Hepatocyte (in vitro differentiated cells): ENCODE results near the gene GPC5. TPM values are rescaled to one million over a fixed set of nuclear protein-coding genes. Genes with fewer than 3 reads are reported as not detected.

Source experiments
- DNase-seq: peaks from one replicate; pipeline ENCODE4 v3.0.0-alpha.2; 2016; ENCODE audit warnings: low spot score
- H2AFZ ChIP-seq: fragments of 200-600 bp; sonication (generic); 2 replicates; pipeline ENCODE4 v1.6.0; 2016; ENCODE audit warnings: antibody characterized with exemption, mild to moderate bottlenecking
- H3K27ac ChIP-seq: fragments of 200-600 bp; sonication (generic); 2 replicates; pipeline ENCODE4 v1.5.1; 2016; ENCODE audit warnings: mild to moderate bottlenecking
- H3K27me3 ChIP-seq: fragments of 200-600 bp; sonication (generic); 2 replicates; pipeline ENCODE4 v1.6.1; 2016
- H3K36me3 ChIP-seq: fragments of 200-600 bp; sonication (generic); replicated peaks from 2 replicates; pipeline ENCODE4 v1.5.1; 2016; ENCODE audit warnings: low read depth; ENCODE audit not compliant: insufficient read depth
- H3K4me1 ChIP-seq: fragments of 200-600 bp; sonication (generic); 2 replicates; pipeline ENCODE4 v1.5.1; 2016; ENCODE audit warnings: mild to moderate bottlenecking, moderate library complexity; ENCODE audit not compliant: insufficient read depth
- H3K4me2 ChIP-seq: fragments of 200-600 bp; sonication (generic); 2 replicates; pipeline ENCODE4 v1.6.0; 2016
- H3K4me3 ChIP-seq: fragments of 200-600 bp; sonication (generic); 2 replicates; pipeline ENCODE4 v1.5.1; 2016; ENCODE audit warnings: mild to moderate bottlenecking
- H3K79me2 ChIP-seq: fragments of 200-600 bp; sonication (generic); 2 replicates; pipeline ENCODE4 v1.6.0; 2017; ENCODE audit warnings: mild to moderate bottlenecking
- H3K9me2 ChIP-seq: fragments of 200-600 bp; sonication (generic); replicated peaks from 2 replicates; pipeline ENCODE4 v1.6.0; 2017; ENCODE audit warnings: mild to moderate bottlenecking; ENCODE audit not compliant: insufficient read depth
- H3K9me3 ChIP-seq: fragments of 200-600 bp; sonication (generic); 2 replicates; pipeline ENCODE4 v1.5.1; 2016; ENCODE audit warnings: low read depth, mild to moderate bottlenecking
- H4K20me1 ChIP-seq: fragments of 200-600 bp; sonication (generic); 2 replicates; pipeline ENCODE4 v1.6.0; 2016; ENCODE audit warnings: mild to moderate bottlenecking; ENCODE audit not compliant: insufficient read depth, poor library complexity, severe bottlenecking
- EZH2 ChIP-seq: fragments of 200-600 bp; sonication (generic); IDR thresholded peaks from 2 replicates; pipeline ENCODE4 v1.6.1; 2016; ENCODE audit warnings: antibody characterized with exemption, mild to moderate bottlenecking, borderline replicate concordance
- EZH2phosphoT487 ChIP-seq: fragments of 200-600 bp; sonication (generic); IDR thresholded peaks from one replicate; pipeline ENCODE4 v1.6.1; 2018; ENCODE audit warnings: antibody characterized with exemption, mild to moderate bottlenecking, low read depth, moderate library complexity; ENCODE audit not compliant: unreplicated experiment, severe bottlenecking
- WGBS: methylation state at CpG from one replicate; pipeline ENCODE4 v1.1.6; 2016; ENCODE audit warnings: low lambda C conversion rate; ENCODE audit errors: missing lambda C conversion rate; 5-methylcytosine and 5-hydroxymethylcytosine counted together
- polyA plus RNA-seq: library from polyadenylated mRNA; unstranded; fragments of >200 nt; fragmentation: Nextera tagmentation; extraction: Ambion mirVana; gene quantifications from 2 replicates; pipeline ENCODE4 v1.2.1, GENCODE V29; 2016
- total RNA-seq: library from RNA; depleted of rRNA; stranded (reverse); fragments of >200 nt; gene quantifications from 2 replicates; pipeline ENCODE4 v1.2.3, GENCODE V29; 2014
- TF ChIP-seq, protein P1 (sequence below): fragments of 200-600 bp; sonication (generic); IDR thresholded peaks from 2 replicates; pipeline ENCODE4 v1.5.1; 2016; ENCODE audit warnings: antibody characterized with exemption, mild to moderate bottlenecking; ENCODE audit not compliant: poor library complexity

The GPC5 gene
- total and polyA plus RNA-seq, 2 experiments from 2014 or later, result 3.9 to 5.4 TPM

DNA sequence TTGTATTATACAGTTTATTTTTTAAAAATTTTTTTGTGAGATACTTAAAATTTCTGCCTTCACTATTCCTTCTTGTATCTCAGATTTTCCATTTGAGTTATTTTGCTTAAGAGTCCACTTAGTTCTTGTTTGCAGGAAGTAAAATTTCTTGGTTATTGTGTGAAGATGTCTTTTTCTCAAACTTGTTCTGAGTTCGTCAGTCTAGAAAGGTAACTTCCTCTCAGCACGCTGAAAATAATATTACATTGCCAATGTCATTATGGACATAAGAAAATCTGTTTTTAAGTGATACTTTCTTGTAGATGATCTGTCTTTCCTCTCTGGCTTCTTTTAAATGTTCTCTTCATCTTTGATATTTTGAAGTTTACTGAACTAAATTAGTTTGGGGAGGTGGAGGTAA is 1096.5 kb downstream of the GPC5 start:
- no peak overlapping the region for H2AFZ ChIP-seq
- no peak for TF ChIP-seq EZH2
- TF ChIP-seq, protein P1, sequence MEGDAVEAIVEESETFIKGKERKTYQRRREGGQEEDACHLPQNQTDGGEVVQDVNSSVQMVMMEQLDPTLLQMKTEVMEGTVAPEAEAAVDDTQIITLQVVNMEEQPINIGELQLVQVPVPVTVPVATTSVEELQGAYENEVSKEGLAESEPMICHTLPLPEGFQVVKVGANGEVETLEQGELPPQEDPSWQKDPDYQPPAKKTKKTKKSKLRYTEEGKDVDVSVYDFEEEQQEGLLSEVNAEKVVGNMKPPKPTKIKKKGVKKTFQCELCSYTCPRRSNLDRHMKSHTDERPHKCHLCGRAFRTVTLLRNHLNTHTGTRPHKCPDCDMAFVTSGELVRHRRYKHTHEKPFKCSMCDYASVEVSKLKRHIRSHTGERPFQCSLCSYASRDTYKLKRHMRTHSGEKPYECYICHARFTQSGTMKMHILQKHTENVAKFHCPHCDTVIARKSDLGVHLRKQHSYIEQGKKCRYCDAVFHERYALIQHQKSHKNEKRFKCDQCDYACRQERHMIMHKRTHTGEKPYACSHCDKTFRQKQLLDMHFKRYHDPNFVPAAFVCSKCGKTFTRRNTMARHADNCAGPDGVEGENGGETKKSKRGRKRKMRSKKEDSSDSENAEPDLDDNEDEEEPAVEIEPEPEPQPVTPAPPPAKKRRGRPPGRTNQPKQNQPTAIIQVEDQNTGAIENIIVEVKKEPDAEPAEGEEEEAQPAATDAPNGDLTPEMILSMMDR, result no peak
- no peak for TF ChIP-seq EZH2phosphoT487

DNA sequence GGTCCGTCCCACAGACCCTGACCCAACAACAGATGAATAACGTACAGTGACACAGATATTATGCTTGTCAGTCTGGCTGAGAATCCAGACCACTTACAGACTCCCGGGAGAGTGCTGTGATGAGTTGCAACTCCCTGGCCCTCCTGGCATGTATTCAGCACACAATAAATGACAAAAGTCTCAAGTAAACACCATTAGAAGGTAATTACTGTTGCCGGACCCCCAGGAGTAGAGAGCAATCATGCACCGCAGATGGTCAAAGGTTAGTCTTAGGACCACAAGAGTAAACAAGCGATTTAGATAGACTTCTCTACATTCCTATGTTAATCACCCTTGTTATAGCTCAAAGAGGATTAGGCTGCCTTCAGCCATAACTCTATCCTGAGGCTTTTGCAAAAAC is 1101.8 kb downstream of the GPC5 start:
- Histone ChIP-seq H3K27ac (no peak overlapping the region), H3K36me3 (no peaks in the 10 kb centered on the region), H4K20me1 (no peaks in the 10 kb centered on the region), H3K4me3 (no peak overlapping the region), H3K4me2 (no peak overlapping the region), H3K9me3 (no peaks in the 10 kb centered on the region), H3K79me2 (no peaks in the 10 kb centered on the region), H2AFZ (no peak overlapping the region), H3K9me2 (no peaks in the 10 kb centered on the region), H3K4me1 (no peaks in the 10 kb centered on the region), H3K27me3 (no peaks in the 10 kb centered on the region)
- WGBS, result 28% methylated on average over 6 of the region's 6 CpGs
- peak; percentile 16 for DNase-seq
- TF ChIP-seq, protein P1, result no peak
- no peak for TF ChIP-seq EZH2phosphoT487
- no peak for TF ChIP-seq EZH2

More for the DNA sequence above, 1096.5 kb downstream of the GPC5 start:
- 97% methylated on average over 2 of the region's 2 CpGs for WGBS
- Histone ChIP-seq H3K27ac (no peak overlapping the region), H3K9me2 (no peaks in the 10 kb centered on the region), H3K4me2 (no peak overlapping the region), H3K4me1 (no peaks in the 10 kb centered on the region), H3K9me3 (no peaks in the 10 kb centered on the region), H3K27me3 (no peaks in the 10 kb centered on the region), H3K79me2 (no peaks in the 10 kb centered on the region), H4K20me1 (no peaks in the 10 kb centered on the region), H3K36me3 (no peaks in the 10 kb centered on the region), H3K4me3 (no peak overlapping the region)
- DNase-seq, result no peak

DNA sequence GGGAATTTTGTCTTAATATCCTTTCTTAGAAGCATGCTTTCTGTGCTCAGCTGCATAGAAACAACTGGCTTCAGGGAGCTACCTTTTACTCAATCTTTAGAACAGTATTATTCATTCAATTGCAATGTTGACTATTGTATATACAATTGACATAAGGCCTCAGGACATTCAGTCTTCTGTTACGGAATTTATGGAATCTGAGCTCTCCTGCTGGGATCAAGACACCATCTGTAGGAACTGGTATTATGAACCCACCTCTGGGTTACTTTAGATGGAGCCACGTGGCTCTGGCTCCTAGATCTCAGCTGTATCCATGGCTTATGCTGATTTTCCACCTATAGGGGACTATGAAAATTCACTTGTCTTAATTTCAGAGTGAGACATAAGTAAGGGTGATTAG is 1112.0 kb downstream of the GPC5 start:
- WGBS, result 46% methylated on average over 2 of the region's 2 CpGs
- Histone ChIP-seq H2AFZ (no peak overlapping the region), H4K20me1 (no peaks in the 10 kb centered on the region), H3K79me2 (no peaks in the 10 kb centered on the region), H3K9me2 (no peaks in the 10 kb centered on the region), H3K36me3 (no peaks in the 10 kb centered on the region), H3K9me3 (no peaks in the 10 kb centered on the region), H3K4me1 (no peaks in the 10 kb centered on the region), H3K4me3 (no peak overlapping the region), H3K27ac (no peak overlapping the region), H3K4me2 (no peak overlapping the region), H3K27me3 (no peaks in the 10 kb centered on the region)
- no peak for TF ChIP-seq EZH2
- TF ChIP-seq, protein P1, result no peak
- no peak for TF ChIP-seq EZH2phosphoT487
- no peak for DNase-seq

DNA sequence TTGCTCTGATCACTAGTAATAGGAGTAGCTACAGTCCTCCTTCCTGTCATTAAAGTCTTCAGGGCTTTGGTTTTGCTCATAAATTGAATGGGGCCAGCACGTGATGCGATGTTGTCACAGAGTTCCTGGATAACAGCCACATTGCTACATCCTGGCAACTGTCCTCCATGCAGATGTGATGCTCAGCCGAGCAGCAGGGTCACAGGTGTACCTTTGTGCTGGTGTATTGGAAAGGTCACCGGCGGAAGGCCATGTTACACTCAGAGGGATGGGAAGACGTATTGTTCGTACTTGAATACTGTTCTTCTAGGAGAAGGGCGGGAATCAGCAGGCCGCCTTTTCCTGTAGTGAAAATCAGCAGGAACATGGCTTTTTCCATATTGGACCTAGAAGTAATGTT is 1114.4 kb downstream of the GPC5 start:
- H3K27me3 ChIP-seq, result no peaks in the 10 kb centered on the region
- H3K4me2 ChIP-seq, result no peak overlapping the region
- H3K36me3 ChIP-seq, result no peaks in the 10 kb centered on the region
- no peak overlapping the region for H3K27ac ChIP-seq
- H4K20me1 ChIP-seq, result no peaks in the 10 kb centered on the region
- H3K4me1 ChIP-seq, result no peaks in the 10 kb centered on the region
- H2AFZ ChIP-seq, result no peak overlapping the region
- TF ChIP-seq EZH2phosphoT487, result no peak
- TF ChIP-seq EZH2, result no peak
- TF ChIP-seq, protein P1, result no peak
- WGBS, result 86% methylated on average over 9 of the region's 9 CpGs
- H3K9me3 ChIP-seq, result no peaks in the 10 kb centered on the region
- no peak overlapping the region for H3K4me3 ChIP-seq
- DNase-seq, result no peak
- H3K9me2 ChIP-seq, result no peaks in the 10 kb centered on the region
- no peaks in the 10 kb centered on the region for H3K79me2 ChIP-seq
